Neutrophil (primary cell): ENCODE measurements around the gene CLEC1B.

Source experiments
- H3K27ac ChIP-seq: fragments of 200-600 bp; sonication (generic); 2 replicates; pipeline ENCODE4 v1.5.1; 2016; ENCODE audit warnings: mild to moderate bottlenecking, moderate library complexity
- H3K27me3 ChIP-seq: fragments of 200-600 bp; sonication (generic); 2 replicates; pipeline ENCODE4 v1.6.0; 2016; ENCODE audit warnings: mild to moderate bottlenecking
- H3K36me3 ChIP-seq: fragments of 200-600 bp; sonication (generic); 2 replicates; pipeline ENCODE4 v1.5.1; 2017
- H3K4me1 ChIP-seq, 2 experiments: fragments of 200-600 bp in 1 of 2; sonication (generic) in 1 of 2; 1 replicate in 1 of 2; 2 replicates in 1 of 2; pipeline versions ENCODE4 v1.5.1 to v1.6.1; 2013 to 2016; ENCODE audit warnings: low read depth in 1 of 2, low read length in 1 of 2, mild to moderate bottlenecking in 1 of 2, moderate library complexity in 1 of 2; ENCODE audit not compliant: control insufficient read depth in 1 of 2, insufficient read depth in 1 of 2
- H3K4me3 ChIP-seq, 2 experiments: fragments of 200-600 bp in 1 of 2; sonication (generic) in 1 of 2; 1 replicate in 1 of 2; 2 replicates in 1 of 2; pipeline ENCODE4 v1.5.1; 2013 to 2016; ENCODE audit warnings: low read depth in 1 of 2, low read length in 1 of 2, mild to moderate bottlenecking in 1 of 2, moderate library complexity in 1 of 2
- H3K9me3 ChIP-seq: fragments of 200-600 bp; sonication (generic); 2 replicates; pipeline ENCODE4 v1.5.1; 2016
- CTCF ChIP-seq: fragments of 200-600 bp; sonication (generic); IDR thresholded peaks from 2 replicates; pipeline ENCODE4 v1.5.1; 2016; ENCODE audit warnings: antibody characterized with exemption

CLEC1B gene

GRCh38 chr12:10021342-10021741, 22.4 kb upstream of the CLEC1B start:
- no peak overlapping the region for H3K4me3 ChIP-seq
- H3K27ac ChIP-seq, result no peak overlapping the region
- no peaks in the 10 kb centered on the region for H3K4me1 ChIP-seq
- H3K36me3 ChIP-seq, result peaks cover 10% of the 10 kb centered on the region
- no peak for TF ChIP-seq CTCF
- H3K27me3 ChIP-seq, result no peaks in the 10 kb centered on the region
- H3K9me3 ChIP-seq, result no peaks in the 10 kb centered on the region

GRCh38 chr12:10018386-10018785, 19.5 kb upstream of the CLEC1B start:
- Histone ChIP-seq H3K4me3 (no peak overlapping the region), H3K36me3 (peaks cover 21% of the 10 kb centered on the region), H3K9me3 (no peaks in the 10 kb centered on the region), H3K4me1 (peaks cover 5 to 6% of the 10 kb centered on the region in 2 experiments), H3K27ac (no peak overlapping the region), H3K27me3 (no peaks in the 10 kb centered on the region)
- TF ChIP-seq CTCF, result no peak

- H3K27me3 ChIP-seq, result no peaks in the 10 kb centered on the region
- H3K4me3 ChIP-seq, result no peak overlapping the region
- no peaks in the 10 kb centered on the region for H3K9me3 ChIP-seq
- H3K36me3 ChIP-seq, result peaks cover 30% of the 10 kb centered on the region
- H3K27ac ChIP-seq, result no peak overlapping the region
- no peak for TF ChIP-seq CTCF
- H3K4me1 ChIP-seq, result peaks cover 5 to 6% of the 10 kb centered on the region in 2 experiments
Measured at GRCh38 chr12:10016881-10017280, 18.0 kb upstream of the CLEC1B start.

- Histone ChIP-seq H3K27me3 (no peaks in the 10 kb centered on the region), H3K9me3 (no peaks in the 10 kb centered on the region), H3K36me3 (peaks cover 28% of the 10 kb centered on the region), H3K4me3 (no peak overlapping the region), H3K4me1 (peaks cover 5 to 7% of the 10 kb centered on the region in 2 experiments), H3K27ac (no peak overlapping the region)
- no peak for TF ChIP-seq CTCF
Measured at GRCh38 chr12:10015450-10015849, 16.5 kb upstream of the CLEC1B start.

- H3K27ac ChIP-seq, result no peak overlapping the region
- H3K36me3 ChIP-seq, result peaks cover 28% of the 10 kb centered on the region
- no peak overlapping the region for H3K4me3 ChIP-seq
- no peaks in the 10 kb centered on the region for H3K9me3 ChIP-seq
- no peaks in the 10 kb centered on the region for H3K27me3 ChIP-seq
- peaks cover 8 to 17% of the 10 kb centered on the region in 2 experiments for H3K4me1 ChIP-seq
- no peak for TF ChIP-seq CTCF
Measured at GRCh38 chr12:10012630-10013330, 13.9 kb upstream of the CLEC1B start.
